ENCODE results near the gene TBX19.

GRCh38 chr1:168260393-168260792 lies 20.3 kb upstream of the TBX19 start:
- TF ChIP-seq, protein P1, sequence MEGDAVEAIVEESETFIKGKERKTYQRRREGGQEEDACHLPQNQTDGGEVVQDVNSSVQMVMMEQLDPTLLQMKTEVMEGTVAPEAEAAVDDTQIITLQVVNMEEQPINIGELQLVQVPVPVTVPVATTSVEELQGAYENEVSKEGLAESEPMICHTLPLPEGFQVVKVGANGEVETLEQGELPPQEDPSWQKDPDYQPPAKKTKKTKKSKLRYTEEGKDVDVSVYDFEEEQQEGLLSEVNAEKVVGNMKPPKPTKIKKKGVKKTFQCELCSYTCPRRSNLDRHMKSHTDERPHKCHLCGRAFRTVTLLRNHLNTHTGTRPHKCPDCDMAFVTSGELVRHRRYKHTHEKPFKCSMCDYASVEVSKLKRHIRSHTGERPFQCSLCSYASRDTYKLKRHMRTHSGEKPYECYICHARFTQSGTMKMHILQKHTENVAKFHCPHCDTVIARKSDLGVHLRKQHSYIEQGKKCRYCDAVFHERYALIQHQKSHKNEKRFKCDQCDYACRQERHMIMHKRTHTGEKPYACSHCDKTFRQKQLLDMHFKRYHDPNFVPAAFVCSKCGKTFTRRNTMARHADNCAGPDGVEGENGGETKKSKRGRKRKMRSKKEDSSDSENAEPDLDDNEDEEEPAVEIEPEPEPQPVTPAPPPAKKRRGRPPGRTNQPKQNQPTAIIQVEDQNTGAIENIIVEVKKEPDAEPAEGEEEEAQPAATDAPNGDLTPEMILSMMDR (IDR thresholded peaks at IDR 0.05; ENCODE audit: poor library complexity): no peak
- TF ChIP-seq EZH2phosphoT487 (IDR thresholded peaks at IDR 0.05; ENCODE audit: low read depth, severe bottlenecking, unreplicated experiment): no peak

Data from hepatocyte (in vitro differentiated cells).